NOMO-1 treated with DMSO at 0.1 percent for 48 hours (cell line): ENCODE results near the gene INSIG1.
A peak's percentile ranks its signal among the peaks of the same experiment; 100 is the strongest.

Experiments used
- DNase-seq: peaks from one replicate; lab custom pipeline; 2025; ENCODE audit not compliant: unreplicated experiment; lab: John Stamatoyannopoulos, UW

INSIG1 gene

DNA sequence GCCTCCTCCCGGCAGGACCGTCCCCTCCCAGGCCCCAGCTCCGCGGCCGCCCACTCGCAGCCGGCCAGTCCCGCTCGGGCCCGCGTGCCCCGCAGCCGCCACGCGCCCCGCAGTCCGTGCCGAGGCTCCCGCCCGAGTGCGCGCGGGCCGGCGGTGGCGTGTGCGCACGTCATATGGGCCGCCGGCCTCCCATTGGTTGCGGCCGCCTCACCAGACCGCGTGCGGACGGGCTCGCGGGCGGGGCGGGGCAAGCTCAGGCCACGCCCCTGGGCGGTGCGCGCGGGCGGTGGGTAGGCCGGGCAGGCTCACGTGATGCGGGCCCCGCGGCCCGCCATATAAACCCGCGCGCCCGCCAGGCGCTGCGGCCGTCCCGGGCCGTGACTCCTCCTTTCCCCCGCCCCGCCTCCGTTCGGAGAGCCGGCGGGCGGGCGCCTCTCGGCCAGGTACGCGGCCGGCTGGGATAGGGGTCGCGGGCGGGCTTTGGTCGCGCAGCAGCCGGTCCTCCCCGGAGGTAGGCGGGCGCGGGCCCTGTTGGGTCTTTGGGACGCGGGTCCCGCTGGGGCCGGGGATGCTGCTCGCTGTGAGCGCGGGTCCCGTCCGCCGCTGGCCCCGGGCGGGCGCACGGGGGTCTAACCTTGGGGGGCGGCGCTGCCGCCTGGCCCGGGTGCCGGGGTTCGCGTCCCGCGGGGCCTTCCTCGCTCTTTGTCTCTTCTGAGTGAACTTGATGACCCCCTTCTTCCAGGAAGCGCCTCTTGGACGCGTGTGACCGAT, at the start of gene INSIG1:
INSIG1 (plus strand) TSS at position 362 of the 771 bp plus-strand sequence; CDS start at position 770, 408 bp downstream.
- DNase-seq: peak; percentile 71

- no peak for DNase-seq
Measured at GRCh38 chr7:155248366-155248756, 49.3 kb upstream of the INSIG1 start.

DNA sequence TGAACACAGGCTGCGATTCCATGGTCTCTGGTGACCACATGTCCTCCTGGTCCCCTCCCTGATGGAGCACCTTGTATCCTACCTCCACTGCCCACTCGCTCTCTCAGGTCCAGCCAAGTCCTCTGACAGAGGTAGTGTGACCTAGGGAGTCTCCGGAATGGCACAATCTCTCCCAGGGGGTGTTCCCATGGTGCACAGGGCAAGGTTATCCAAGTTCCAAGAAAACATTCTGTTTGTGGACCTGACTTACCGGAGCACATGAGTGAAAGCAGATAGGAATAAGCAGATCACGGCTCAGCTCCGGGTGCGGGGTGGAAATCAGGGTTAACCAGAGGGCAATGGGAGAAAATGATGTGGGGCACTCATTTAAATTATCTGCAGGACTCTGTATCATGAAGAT, 45.8 kb upstream of the INSIG1 start:
- no peak for DNase-seq

- no peak for DNase-seq
Measured at GRCh38 chr7:155252444-155252887, 45.2 kb upstream of the INSIG1 start.

GRCh38 chr7:155252892-155253501, 44.7 kb upstream of the INSIG1 start:
- DNase-seq: no peak

- no peak for DNase-seq
Measured at GRCh38 chr7:155254018-155254417, 43.7 kb upstream of the INSIG1 start.

- no peak for DNase-seq
Measured at GRCh38 chr7:155255071-155255470, 42.6 kb upstream of the INSIG1 start.

GRCh38 chr7:155255621-155256020, 42.1 kb upstream of the INSIG1 start:
- DNase-seq: no peak

DNA sequence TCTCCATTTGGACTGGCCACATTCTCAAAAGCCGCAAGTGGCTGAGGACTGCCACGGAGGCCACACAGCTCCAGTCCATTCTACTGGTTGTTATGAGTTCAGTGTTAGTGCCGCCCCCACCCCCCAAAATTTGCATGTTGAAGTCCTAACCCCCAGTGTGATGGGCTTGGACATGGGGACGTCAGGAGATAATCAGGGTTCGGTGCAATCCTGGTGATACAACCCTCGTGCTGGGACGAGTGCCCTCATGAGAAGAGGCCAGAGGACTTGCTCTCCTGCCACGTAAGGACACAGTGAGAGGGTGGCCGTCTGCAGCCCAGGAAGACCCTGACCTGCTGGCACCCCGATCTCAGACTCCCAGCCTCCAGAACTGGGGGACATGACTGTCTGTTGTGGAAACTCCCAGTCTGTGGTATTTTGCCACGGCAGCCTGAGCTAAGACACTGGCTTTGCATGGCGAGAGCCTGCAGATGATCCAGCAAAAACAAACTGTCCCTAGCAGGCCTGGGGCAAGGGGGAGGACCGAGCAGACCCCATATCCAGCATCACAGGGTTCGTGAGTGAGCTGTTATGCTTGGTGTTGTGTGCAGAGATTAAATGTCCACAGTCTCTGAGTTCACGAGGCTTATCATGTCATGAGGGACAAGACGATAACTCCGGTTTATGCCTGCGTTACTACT, 41.5 kb upstream of the INSIG1 start:
- no peak for DNase-seq

DNA sequence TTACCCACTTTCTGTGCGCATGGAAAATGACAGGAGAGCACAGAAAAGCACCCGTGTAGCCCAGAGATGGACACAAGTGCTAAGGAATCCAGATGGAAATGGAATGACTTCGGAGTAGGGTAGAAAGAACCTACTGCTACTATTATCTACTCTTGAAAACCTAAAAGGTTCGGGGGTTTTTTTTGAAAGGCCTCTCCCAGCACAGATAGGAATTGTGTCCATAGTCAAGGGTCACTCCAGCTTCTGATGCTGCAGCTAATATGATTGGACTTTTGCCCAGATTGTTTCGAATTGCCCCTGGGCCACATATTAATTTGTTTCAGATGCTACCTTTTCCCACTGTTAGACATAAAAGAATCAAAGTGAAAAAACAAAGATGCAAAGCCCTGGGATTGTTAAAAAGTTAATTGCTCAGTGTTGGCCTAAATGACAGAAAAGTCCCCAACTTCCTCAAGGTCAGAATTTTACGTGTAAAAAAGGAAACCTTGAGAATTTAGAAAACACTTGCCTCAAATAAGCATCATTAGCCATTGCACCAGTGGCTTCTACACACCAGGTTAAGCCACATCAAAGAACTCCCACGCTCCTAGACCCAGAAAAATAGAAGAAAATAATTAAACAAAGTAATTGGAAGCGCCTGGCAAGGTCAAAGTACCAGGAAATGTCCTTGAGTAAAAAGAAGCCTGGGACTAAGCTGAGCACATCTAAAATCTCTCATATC, 40.8 kb upstream of the INSIG1 start:
- DNase-seq: no peak

- DNase-seq: no peak
Measured at GRCh38 chr7:155257482-155258225, 40.0 kb upstream of the INSIG1 start.

- no peak for DNase-seq
Measured at GRCh38 chr7:155258226-155258560, 39.5 kb upstream of the INSIG1 start.

DNA sequence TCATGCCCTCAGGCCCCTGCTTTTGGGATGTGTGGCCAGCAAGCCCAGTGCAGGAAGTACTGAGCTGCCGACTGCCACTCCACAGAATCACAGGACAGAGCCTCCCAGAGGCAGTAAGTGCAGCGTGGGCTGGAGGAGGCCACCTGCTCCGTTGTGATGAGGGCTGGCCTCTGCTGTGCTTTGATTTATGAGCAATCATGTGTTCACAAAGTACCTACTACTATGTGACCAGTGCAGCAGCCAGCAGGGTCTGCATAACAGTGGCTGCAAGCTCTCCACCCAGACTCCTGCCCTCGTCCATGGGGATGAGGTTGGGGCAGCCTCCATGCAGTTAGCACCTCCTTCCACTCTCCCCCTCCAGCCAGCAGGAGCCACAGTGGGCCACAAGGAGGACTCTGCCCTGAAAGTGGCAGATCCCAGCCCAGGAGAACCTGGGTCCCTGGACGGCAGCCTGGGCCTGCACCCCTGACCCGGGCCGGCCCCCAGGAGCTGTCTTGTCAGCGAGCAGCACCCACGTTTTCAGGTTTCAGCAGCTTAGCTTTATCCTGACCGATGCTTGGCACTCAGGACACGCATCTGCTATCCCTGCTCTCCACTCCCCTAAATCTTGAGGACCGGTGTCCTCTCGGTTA, 37.7 kb upstream of the INSIG1 start:
- DNase-seq: no peak

GRCh38 chr7:155260498-155260872, 37.2 kb upstream of the INSIG1 start:
- DNase-seq: no peak

DNA sequence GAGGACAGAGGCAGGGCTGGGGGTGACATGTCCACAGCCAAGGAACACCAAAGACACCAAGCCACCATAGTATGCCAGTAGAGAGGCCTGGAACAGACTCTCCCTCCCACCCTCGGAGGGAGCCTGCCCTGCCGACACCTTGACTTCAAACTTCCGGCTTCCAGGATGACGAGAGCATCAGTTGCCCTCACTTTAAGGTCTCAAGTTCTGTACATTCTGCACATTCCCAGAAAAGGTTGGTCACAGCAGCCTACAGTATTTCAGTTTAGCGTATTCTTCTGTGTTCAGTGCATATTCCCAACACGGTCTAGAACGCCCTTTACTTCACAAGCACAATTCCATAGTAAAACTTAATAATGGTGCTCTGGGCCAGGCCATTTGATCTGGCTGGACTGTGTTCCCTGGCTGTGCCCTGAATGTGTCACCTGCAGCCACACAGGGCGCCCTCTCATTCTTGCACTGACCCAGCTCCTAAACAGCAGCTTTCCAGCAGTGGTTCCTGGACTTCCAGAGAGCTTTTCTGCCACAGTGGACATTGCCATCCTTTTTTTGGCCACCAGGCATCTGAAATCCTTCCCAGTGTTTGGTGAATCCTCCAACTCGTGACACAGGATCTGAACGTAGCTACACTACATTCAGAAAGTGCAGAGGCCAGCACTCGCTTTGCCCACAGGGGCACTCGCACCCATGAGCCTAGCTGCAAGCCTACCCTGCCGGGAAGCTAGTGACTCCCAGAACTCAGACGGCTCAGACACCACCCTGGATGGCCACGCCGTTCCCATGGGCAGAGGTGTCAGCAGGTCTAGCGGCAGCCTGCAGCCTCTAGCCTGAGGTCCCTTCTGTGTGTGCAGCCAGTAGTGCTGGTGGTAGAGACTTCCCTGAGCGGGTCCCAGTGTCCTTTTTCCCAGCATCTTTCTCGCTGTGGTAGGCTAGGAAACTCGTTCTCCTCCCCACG, 36.4 kb upstream of the INSIG1 start:
- DNase-seq: no peak

GRCh38 chr7:155262031-155262430, 35.6 kb upstream of the INSIG1 start:
- DNase-seq: no peak

- no peak for DNase-seq
Measured at GRCh38 chr7:155263051-155263450, 34.6 kb upstream of the INSIG1 start.

DNA sequence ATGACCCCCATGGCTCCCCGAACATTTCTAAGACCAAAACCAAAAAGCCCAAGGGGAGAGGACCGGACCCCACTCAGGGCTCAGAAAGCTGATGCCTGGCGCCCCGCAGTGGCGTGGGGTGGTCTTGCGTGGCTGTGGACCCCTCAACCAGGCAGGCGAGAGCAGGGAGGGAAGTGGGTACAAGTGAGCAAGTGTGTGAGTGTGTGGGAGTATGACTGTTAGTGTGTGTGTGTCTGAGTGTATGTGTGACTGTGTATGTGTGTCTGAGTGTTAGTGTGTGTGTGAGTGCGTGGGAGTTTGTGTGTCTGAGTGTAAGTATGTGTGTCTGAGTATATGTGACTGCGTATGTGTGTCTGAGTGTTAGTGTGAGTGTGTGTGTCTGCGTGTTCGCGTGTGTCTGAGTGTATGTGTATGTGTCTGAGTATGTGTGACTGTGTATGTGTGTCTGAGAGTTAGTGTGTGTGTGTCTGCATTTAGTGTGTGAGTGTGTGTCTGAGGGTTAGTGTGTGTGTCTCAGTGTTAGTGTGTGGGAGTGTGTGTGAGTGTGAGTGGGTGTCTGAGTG, 34.0 kb upstream of the INSIG1 start:
- no peak for DNase-seq

- no peak for DNase-seq
Measured at GRCh38 chr7:155265144-155265543, 32.5 kb upstream of the INSIG1 start.
